CD4-positive, alpha-beta T cell treated with Interleukin-17A for 4 hours (primary cell): ENCODE results near the gene PAK4.
"Not testable (repeated sequence)": the region's sequence is repeated elsewhere in the genome, so short reads cannot be mapped to it uniquely, and the experiment has no call there.

Experiments
- DNase-seq: peaks from one replicate; pipeline ENCODE4 v3.0.0-alpha.2; 2020; ENCODE audit warnings: mixed read lengths

PAK4 gene

DNA sequence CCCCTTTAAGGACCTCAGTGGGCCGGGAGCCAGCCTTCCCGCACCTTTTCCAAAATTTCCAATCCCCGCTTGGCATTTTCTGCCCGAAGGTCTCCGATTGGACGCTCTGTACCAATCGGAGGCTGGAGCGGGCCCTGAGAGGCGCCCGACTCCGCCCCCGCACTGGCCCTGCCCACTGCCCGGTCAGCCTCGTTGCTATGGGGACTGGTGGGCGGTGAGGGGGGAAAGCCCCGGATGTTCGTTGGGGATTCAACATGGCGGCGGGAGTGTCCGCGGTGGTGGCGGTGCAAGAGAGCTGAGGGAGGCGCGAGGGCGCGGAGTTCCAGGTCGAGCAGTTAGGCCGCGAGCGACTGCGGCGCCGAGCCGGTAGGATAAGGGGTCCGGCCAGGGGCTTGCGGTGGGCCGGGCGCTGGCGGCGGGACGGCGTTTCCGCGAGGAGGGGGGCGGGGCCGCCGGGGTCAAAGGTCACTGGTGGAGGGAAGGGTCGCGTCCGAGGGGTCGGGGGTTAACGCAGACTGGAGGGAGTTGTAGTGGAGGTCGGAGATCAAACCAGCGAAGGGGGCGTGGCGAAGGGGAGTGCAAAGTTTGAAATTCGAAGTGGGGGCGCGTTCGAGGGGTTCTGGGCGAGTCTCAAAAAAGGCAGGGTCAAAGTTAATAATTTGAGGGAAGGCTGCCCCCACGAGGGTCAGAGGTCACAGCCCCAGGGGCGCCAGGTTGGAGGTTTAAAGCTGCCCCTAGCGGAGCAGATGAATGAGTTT lies at the start of gene PAK4:
Gene PAK4, plus strand, starts transcription at position 233 of the 758 bp plus-strand sequence. CDS start 43,768 bp downstream, outside the sequence.
- peak; percentile 98 for DNase-seq

DNA sequence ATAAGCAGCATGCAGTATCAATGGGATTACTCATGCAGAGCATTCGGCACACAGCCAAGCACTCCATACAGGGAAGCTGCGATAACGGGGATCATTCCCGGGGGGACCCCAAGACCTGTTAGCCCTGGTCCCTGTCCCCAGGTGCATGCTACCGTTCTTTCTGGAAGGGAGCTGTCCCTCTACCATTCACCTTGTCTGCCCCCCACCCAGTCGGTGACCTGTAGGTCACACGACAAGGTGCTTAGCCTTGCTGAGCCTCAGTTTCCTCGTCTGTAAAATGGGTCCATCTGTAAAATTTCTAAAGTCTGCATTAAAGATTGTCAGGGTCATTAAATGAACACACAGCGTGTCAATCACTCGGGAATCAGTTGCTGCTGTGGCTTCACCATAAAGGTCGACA lies 48.3 kb upstream of the PAK4 start:
- DNase-seq = no peak

DNA sequence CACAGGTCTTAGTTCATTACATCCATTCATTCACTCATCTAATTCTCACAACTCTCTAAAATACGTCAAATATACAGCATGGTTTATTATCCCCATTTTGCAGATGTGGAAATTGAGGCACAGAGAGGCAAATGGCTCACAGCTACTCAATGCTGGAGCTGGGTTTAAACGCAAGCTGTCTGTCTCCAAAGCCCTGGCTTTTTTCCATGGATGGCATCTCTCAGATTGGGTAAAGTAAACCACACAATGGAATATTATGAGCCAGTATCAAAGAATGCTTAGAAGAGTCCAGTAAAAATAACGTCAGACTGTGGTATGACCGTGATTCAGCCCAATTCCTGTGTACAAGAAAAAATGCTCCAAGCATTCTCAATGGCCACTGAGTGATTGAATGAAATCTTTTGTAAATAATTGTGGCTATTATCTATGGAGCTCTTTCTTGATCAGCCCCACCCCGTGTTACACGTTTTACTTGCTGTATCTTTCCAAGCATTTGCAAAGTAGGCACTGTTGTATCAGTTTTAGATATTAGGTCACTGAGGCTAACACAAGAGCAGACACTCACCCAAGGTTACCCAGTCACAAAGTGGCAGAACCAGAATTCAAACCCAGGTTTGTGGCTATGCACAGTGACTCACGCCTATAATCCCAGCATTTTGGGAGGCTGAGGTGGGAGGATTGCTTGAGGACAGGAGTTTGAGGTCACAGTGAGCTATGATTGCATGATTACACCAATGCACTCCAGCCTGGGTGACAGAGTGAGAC lies 47.0 kb upstream of the PAK4 start:
- DNase-seq = no peak

DNA sequence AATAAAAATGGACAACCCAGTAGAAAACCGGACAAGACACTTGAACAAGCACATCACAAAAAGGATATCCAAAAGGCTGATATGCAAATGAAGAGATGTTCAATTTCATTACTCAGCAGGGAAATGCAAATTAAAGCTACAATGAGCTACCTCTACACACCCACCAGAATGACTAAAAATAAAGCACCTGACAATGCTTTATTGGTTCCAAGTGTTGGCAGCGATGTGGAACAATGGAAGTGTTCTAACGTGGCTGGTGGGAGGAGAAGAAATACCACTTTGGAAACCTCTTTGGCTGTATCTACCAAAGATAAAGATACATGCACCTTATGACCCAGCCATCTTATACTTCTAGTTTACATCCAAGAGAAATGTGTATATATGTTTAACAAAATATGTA lies 45.2 kb upstream of the PAK4 start:
- DNase-seq = no peak

DNA sequence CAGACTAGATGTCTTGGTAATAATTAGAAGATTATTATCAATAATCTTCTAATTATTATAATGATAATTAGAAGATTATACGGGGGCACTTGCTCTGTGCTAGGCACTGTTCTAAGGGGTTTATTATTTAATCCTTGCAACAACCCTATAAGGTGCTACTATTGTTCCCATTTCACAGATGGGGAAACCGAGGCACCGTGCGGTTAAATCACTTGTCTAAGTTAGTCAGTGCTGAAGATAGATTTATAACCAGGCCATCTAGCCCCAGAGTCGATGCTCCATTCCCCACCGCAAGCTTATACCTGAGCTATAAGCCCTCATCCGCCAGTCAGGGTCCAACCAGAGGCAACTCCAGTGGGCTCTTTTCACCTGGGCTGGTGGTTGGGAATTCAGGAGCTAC lies 43.4 kb upstream of the PAK4 start:
- no peak for DNase-seq

DNA sequence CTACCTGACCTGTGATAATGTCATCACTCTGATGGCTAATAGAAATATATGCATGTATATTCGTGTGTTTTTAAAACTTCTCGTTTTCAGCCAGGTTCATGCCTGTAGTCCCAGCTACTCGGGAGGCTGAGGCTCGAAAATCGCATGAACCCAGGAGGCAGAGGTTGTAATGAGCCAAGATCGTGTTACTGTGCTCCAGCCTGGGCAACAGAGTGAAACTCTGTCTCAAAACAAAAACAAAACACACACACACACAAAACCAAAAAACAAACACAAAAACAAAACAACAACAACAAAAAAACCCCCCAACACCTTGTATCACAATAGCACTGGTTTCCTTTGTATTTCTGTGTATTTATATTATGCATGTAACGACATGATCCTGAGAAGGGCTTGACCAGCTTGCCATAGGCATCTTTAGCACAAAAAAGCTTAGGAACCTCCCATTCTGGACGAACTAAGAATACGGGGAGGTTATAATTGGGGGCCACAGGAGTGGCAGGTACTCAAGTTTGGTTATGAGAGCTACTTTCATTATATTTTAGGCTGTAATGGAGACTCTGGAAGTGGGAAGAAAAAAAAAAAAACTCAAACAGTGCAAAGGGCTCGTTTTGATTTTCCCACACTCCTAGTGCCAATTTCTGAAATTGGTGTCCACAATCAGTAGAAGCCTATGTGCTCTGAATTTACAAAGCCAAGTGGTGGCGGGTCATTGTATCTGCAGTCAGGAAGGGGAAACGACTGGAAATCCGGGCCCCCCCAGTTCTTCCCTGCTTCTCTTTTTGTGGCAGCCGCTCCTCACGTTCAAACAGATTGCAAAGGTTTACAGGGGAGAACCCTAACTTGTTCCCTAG lies 42.6 kb upstream of the PAK4 start:
- no peak for DNase-seq

DNA sequence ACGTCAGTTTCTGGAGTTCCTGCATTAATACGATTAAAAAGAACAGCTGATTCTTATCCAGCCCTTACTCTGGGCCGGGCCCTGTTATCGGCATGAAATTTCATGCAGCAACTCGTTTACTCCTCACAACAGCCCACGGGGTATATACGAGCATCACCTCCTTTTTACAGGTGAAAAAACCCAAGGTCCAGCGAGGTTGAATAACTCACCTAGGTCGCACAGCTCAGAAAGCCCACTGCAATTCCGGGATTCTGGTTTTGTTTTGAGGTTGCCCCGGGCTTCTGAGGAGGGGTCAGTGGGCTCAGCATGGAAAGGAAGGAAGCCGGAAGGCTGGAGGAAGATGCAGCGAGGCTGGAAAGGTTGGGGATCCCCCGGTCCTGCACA lies 42.0 kb upstream of the PAK4 start:
- peak; percentile 7 for DNase-seq

DNA sequence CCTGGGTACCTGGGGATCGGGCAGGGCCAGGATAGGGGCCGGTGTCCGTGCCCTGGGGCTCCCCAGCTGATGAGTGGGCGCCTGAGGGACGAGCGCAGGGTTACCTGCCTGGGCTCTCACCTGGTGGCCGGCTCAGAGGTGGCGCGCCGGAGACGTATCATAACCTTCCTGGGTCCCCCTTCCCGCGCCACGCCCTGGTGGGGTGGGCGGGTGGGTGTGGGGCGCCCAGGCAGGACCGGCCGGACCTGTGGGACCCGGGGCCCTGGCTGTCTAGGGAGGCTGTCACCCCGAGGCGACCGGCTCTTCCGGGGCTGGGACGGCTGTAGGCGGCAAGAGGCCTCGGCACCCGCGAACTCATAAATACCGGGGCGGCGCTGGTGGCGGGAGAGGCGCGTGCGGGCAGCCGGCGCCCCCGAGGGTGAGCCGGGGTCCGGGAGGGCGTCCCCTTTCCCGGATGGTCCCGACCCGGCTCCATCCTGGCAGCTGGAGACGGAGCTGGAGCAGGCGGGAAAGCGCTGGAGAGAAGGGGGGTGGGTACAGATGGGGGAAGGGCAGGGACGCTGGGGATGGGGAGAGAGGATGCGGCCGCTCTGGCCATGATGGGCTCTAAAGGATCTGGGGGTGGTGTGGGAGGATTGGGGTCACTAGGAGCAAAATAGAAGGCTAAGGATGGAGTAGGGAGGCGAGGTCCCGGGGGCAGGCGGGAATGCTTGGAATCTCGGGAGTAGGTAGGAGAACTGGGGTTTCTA lies 41.4 kb upstream of the PAK4 start, which contains the start of gene ACP7:
Gene ACP7, plus strand, starts transcription at position 386 of the 749 bp plus-strand sequence. CDS start 902 bp downstream, outside the sequence.
- DNase-seq = peak; percentile 44

DNA sequence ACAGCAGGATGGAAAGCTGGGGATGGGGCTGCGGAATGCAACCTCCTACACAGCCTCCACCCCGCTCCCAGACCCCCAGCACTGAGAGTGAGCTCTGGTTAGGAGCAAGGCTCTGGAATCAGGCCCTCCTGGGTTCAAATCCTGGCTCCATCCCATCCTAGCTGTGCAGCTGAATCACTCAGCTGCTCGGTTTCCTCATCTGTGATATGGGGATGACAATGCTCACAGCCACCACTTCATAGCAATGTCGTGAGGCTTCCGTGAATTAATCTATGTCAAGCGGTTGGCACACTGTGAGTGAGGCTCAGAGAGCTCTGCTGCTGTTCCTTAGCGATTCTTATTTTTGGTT lies 40.9 kb upstream of the PAK4 start:
- no peak for DNase-seq

DNA sequence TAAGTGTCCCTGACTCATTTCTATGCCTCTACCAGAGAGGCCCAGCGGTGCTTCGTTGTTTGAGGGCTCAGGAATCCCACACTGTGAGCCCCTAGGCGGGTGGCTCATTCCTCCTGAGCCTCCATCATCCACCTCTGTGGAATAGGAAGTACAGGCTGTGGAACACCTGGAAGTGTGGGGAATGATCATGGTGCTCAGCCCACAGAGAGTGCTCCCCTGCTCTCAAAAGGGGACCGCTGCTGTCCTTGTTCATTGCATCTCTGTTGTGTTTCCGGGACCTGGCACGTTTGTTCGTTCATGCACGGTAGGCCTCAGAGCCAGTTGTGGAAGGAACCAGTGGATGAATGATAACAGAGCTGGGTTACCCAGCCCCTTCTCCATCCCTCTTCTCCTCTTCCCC lies 40.2 kb upstream of the PAK4 start:
- no peak for DNase-seq

DNA sequence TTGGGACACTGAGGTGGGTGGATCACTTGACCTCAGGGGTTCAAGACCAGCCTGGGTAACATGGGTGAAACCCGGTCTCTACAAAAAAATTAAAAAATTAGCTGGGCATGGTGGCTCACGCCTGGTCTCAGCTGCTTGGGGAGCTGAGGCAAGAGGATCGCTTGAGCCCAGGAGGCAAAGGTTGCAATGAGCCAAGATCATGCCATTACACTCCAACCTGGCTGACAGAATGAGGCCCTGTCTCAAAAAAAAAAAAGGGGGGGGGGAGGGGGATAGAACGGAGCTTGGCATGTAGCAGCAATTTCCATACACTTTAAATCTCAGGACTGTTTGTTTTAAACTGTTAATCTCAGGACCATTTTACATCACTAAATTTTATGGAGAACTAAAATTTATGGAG lies 39.2 kb upstream of the PAK4 start:
- no peak for DNase-seq

DNA sequence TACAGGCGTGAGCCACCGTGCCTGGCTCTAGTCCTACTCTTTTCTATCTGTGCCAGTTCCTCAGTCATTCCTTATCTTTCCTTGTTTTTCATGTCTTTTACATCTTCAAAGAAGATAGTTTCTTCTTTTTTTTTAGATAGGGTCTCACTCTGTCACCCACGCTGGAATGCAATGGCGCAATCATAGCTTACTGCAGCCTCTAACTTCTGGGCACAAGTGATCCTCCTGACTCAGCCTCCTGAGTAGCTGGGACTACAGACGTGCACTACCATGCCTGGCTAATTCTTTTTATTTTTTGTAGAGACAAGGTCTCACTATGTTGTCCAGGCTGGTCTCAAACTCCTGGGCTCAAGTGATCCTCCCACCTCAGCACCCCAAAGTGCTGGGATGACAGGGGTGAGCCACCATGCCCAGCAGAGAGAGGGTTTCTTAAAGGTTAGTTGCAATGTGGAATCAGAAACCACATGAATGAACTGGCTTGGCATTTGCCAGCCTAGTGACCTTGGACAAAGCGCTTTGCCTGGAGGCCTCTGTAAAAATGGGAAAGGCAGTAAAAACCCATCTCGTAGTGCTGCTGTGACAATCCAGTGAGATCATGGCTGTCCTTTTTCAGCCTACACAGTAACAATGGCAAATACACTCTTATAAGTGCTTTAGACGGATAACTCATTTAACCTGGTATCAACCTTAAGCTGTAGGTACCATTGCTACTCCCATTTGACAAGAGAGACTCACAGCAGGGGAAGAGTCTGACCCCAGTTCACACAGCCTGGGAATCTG lies 37.5 kb upstream of the PAK4 start:
- no peak for DNase-seq

DNA sequence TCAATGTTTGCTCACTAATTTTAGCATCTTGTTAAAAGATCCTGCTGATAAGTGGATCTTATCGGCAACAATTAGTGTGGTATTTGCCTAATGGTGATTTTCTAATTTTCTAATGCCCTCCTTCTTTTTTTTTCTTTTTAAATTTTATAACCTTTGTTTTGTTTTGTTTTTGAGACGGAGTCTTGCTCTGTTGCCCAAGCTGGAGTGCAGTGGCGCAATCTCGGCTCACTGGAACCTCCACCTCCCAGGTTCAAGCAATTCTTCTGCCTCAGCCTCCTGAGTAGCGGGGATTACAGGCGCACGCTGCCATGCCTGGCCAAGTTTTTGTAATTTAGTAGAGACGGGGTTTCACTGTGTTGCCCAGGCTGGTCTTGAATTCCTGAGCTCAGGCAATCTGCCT lies 35.6 kb upstream of the PAK4 start:
- not testable (repeated sequence) for DNase-seq

DNA sequence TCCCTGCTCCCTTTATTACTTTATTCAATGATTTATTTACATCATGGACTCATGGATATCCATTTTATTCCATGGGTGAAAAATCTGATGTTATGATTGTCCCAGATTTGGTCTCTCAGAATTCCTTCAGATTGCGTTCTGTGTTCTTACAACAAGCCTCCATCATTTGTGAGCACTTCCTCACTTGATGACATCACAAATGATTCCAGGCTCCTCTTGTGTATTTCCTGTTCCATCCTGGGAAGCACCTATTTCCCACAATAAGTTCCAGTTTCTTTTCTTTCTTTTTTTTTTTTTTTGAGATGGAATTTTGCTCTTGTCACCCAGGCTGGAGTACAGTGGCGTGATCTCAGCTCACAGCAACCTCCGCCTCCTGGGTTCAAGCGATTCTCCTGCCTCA lies 34.7 kb upstream of the PAK4 start:
- DNase-seq = no peak

DNA sequence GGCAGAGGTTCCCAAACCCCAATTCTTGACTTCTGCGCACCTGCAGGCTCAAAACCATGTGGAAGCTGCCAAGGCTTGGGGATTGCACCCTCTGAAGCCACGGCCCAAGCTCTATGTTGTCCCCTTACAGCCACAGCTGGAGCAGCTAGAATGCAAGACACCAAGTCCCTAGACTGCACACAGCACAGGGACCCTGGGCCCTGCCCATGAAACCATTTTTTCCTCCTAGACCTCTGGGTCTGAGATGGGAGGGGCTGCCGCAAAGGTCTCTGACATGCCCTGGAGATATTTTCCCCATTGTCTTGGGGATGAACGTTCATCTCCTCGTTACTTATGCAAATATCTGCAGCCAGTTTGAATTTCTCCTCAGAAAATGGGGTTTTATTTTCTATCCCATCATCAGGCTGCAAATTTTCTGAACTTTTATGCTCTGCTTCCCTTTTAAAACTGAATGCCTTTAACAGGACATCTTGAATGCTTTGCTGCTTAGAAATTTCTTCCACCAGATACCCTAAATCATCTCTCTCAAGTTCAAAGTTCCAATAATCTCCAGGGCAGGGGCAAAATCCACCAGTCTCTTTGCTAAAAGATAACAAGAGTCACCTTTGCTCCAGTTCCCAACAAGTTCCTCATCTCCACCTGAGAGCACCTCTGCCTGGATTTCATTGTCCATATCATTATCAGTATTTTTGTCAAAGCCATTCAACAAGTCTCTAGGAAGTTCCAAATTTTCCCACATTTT lies 29.6 kb upstream of the PAK4 start:
- DNase-seq = not testable (repeated sequence)

DNA sequence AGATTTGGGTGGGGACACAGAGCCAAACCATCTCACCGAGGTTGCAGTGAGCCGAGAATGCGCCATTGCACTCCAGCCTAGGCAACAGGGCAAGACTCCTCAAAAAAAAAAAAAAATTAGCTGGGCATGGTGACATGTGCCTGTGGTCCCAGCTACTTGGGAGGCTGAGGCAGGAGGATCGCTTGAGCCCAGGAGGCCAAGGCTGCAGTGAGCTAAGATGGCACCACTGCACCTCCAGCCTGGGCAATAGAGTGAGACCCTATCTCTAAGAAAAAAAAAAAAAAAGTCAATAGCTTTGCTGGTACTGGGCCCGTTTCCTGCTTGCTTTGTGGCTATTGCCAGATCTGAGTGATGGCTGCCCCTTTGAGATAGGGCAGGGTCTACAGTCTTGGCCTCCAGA lies 28.3 kb upstream of the PAK4 start:
- DNase-seq = no peak

DNA sequence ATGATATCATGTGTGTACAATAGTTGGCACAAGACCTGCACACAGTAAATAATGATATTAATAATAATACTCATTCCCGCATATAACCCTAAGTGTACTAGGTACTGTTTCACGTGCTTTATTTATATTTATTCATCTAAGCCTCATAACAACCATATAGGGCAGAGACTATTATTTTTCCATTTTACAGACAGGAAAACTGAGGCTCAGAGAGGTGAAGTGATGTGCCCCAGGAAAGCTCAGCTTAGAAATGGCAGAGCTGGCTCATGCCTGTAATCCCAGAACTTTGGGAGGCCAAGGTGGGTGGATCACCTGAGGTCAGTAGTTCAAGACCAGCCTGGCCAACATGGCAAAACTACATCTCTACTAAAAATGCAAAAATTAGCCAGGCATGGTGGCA lies 27.9 kb upstream of the PAK4 start:
- no peak for DNase-seq

DNA sequence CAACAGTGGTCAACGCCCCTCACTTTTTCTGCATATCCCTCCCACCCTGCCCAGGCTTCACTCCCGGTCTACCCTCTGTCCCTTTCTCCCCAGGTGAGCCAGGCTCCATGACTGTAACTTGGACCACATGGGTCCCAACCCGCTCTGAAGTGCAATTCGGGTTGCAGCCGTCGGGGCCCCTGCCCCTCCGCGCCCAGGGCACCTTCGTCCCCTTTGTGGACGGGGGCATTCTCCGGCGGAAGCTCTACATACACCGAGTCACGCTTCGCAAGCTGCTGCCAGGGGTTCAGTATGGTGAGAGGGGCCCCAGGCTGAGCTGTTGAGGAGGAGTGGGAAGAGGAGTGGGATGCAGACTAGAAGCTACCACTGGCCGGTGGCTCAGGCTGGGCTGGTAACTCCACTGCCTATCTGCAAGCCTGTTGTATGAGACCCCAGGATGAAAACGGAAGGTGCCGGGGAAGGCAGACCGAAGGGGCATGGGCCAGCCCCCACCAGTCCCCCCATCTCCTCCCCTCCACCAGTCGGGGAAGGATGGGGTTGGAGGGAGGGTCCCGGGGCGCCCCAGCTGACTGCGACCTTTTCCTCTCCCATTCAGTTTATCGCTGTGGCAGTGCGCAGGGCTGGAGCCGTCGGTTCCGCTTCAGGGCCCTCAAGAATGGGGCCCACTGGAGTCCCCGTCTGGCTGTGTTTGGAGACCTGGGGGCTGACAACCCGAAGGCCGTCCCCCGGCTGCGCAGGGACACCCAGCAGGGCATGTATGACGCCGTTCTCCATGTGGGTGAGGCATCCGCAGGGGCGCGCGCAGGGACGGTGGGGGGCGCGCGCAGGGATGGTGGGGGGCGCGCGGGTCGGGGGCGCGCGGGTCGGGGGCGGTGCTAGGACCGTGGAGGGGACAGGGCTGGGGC lies 27.0 kb upstream of the PAK4 start:
- DNase-seq = no peak

DNA sequence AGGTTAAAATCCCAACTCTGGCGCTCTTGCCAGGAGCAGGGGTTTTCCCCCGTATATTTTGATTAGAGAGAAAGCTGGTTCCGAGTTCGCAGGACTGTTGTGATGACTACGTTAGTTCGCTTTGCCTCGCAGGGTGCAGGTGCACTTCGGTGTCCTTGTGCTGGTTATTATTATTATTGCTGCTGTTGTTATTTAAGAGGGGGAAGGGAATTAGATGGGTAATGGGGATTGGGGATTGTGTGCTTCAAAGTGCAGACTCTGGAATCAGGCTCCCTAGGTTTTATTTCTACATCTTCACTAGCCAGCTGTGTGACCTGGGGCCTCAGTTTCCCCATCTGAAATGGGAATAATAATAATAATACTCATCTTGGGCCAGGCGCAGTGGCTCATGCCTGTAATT lies 26.2 kb upstream of the PAK4 start:
- no peak for DNase-seq
